GM15510 (cell line): Measurements from ENCODE around the gene ASCL1.

Source experiments
- POLR2A ChIP-seq: IDR thresholded peaks from 3 replicates; pipeline ENCODE4 v1.6.1; 2011; ENCODE audit warnings: borderline replicate concordance; ENCODE audit not compliant: insufficient read length; ENCODE audit errors: extremely low read depth

ASCL1 gene

DNA sequence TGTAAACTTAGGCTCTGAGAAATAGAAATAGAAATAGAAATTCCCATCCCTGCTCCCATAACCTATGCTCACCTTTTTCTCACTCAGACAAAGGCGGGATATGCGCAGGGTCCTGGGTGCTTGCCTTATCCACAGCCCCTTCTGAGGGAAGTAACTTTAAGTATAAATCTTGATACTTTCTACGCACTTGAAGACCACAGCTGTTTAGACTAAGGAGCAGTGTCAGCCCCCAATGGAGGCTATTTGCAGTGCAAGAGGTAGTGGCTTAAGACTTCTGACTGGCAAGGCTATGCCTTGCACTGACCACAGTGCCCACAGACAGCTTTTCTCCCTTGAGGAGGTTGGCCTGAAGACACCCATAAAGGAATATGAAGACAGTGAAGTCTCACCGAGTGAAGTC is 35.2 kb downstream of the ASCL1 start:
- no peak for TF ChIP-seq POLR2A

- TF ChIP-seq POLR2A: no peak
Observed at GRCh38 chr12:102993537-102993936, 36.1 kb downstream of the ASCL1 start.

- no peak for TF ChIP-seq POLR2A
Observed at GRCh38 chr12:102995372-102995771, 37.9 kb downstream of the ASCL1 start.
